Loucy (cell line): ENCODE results near the gene C1RL.
"Not testable (repeated sequence)": the region's sequence is repeated elsewhere in the genome, so short reads cannot be mapped to it uniquely, and the experiment has no call there.

Experiments
- H2AFZ ChIP-seq: fragments of 200-600 bp; sonication (generic); 2 replicates; pipeline ENCODE4 v1.6.0; 2016; ENCODE audit warnings: antibody characterized with exemption, mild to moderate bottlenecking, low read length, moderate library complexity
- H3F3A ChIP-seq: fragments of 200-600 bp; 2 replicates; pipeline ENCODE4 v1.6.0; 2016; ENCODE audit warnings: antibody characterized with exemption, low read depth, mild to moderate bottlenecking
- H3K27me3 ChIP-seq: fragments of 200-600 bp; sonication (generic); 2 replicates; pipeline ENCODE4 v1.6.1; 2014; ENCODE audit warnings: low read length, mild to moderate bottlenecking; ENCODE audit not compliant: insufficient read depth, poor library complexity, severe bottlenecking
- H3K36me3 ChIP-seq: fragments of 200-600 bp; sonication (generic); 2 replicates; pipeline ENCODE4 v1.6.1; 2016; ENCODE audit warnings: low read length; ENCODE audit not compliant: insufficient read depth
- H3K4me1 ChIP-seq: fragments of 200-600 bp; sonication (generic); 2 replicates; pipeline ENCODE4 v1.5.1; 2014; ENCODE audit warnings: low read length, mild to moderate bottlenecking; ENCODE audit not compliant: insufficient read depth, poor library complexity, severe bottlenecking
- H3K4me2 ChIP-seq: fragments of 200-600 bp; sonication (generic); 2 replicates; pipeline ENCODE4 v1.6.0; 2014; ENCODE audit warnings: antibody characterized with exemption, low read length, low read depth, mild to moderate bottlenecking; ENCODE audit not compliant: poor library complexity, severe bottlenecking
- H3K4me3 ChIP-seq: fragments of 200-600 bp; sonication (generic); 2 replicates; pipeline ENCODE4 v1.5.1; 2014; ENCODE audit warnings: low read length, mild to moderate bottlenecking, mixed read lengths; ENCODE audit not compliant: poor library complexity, severe bottlenecking
- H3K79me2 ChIP-seq: fragments of 200-600 bp; sonication (generic); 2 replicates; pipeline ENCODE4 v1.6.1; 2014; ENCODE audit warnings: low read length; ENCODE audit not compliant: insufficient read depth
- H3K9ac ChIP-seq: fragments of 200-600 bp; sonication (generic); 2 replicates; pipeline ENCODE4 v1.6.0; 2014; ENCODE audit warnings: mild to moderate bottlenecking, low read depth, low read length, moderate library complexity; ENCODE audit not compliant: poor library complexity, severe bottlenecking
- H3K9me2 ChIP-seq: fragments of 200-600 bp; sonication (generic); replicated peaks from 2 replicates; pipeline ENCODE4 v1.6.1; 2016; ENCODE audit warnings: low read depth, low read length, mixed read lengths
- H3K9me3 ChIP-seq: fragments of 200-600 bp; sonication (generic); 2 replicates; pipeline ENCODE4 v1.6.1; 2014; ENCODE audit warnings: mild to moderate bottlenecking, antibody characterized with exemption, low read length, low read depth; ENCODE audit not compliant: insufficient read depth
- H4K20me1 ChIP-seq: fragments of 200-600 bp; sonication (generic); 2 replicates; pipeline ENCODE4 v1.6.0; 2014; ENCODE audit warnings: antibody characterized with exemption, low read length, mild to moderate bottlenecking; ENCODE audit not compliant: insufficient read depth, poor library complexity, severe bottlenecking
- EZH2phosphoT487 ChIP-seq: fragments of 200-600 bp; IDR thresholded peaks from 2 replicates; pipeline ENCODE4 v1.6.1; 2018; ENCODE audit warnings: antibody characterized with exemption, mild to moderate bottlenecking, moderate library complexity, borderline replicate concordance
- TF ChIP-seq, protein P1 (sequence below): fragments of 200-600 bp; sonication (generic); conservative IDR thresholded peaks from 2 replicates; pipeline ENCODE4 v1.5.1; 2014; ENCODE audit warnings: mild to moderate bottlenecking, antibody characterized with exemption, low read length

C1RL gene

DNA sequence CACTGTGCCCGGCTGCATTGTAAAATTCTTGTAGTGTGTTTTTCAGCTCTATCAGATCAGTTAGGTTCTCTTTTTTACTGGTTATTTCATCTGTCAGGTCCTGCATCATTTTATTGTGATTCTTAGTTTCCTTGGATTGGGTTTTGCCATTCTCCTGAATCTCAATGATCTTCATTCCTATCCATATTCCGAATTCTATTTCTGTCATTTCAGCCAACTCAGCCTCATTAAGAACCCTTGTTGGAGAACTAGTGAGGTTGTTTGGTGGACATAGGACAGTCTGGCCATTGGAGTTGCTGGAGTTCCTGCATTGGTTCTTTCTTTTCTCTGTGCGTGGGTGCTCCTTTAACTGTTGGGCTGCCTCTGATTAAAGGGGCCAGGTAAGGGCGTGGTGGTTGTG lies 54.1 kb downstream of the C1RL start:
- Histone ChIP-seq H3K9ac (no peak overlapping the region), H3K9me2 (no peaks in the 10 kb centered on the region), H4K20me1 (no peaks in the 10 kb centered on the region), H3K79me2 (no peaks in the 10 kb centered on the region), H3K9me3 (no peaks in the 10 kb centered on the region), H3K4me1 (no peaks in the 10 kb centered on the region), H3K4me3 (no peak overlapping the region), H3K27me3 (no peaks in the 10 kb centered on the region), H3K36me3 (no peaks in the 10 kb centered on the region), H3K4me2 (no peak overlapping the region), H3F3A (no peaks in the 10 kb centered on the region), H2AFZ (no peak overlapping the region)
- TF ChIP-seq, protein P1, sequence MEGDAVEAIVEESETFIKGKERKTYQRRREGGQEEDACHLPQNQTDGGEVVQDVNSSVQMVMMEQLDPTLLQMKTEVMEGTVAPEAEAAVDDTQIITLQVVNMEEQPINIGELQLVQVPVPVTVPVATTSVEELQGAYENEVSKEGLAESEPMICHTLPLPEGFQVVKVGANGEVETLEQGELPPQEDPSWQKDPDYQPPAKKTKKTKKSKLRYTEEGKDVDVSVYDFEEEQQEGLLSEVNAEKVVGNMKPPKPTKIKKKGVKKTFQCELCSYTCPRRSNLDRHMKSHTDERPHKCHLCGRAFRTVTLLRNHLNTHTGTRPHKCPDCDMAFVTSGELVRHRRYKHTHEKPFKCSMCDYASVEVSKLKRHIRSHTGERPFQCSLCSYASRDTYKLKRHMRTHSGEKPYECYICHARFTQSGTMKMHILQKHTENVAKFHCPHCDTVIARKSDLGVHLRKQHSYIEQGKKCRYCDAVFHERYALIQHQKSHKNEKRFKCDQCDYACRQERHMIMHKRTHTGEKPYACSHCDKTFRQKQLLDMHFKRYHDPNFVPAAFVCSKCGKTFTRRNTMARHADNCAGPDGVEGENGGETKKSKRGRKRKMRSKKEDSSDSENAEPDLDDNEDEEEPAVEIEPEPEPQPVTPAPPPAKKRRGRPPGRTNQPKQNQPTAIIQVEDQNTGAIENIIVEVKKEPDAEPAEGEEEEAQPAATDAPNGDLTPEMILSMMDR, result no peak
- no peak for TF ChIP-seq EZH2phosphoT487

- not testable (repeated sequence) for H3K4me2 ChIP-seq, H3K4me3 ChIP-seq, H3K27me3 ChIP-seq, H3K9me3 ChIP-seq, H3K79me2 ChIP-seq, H3K9me2 ChIP-seq, H3F3A ChIP-seq, H3K36me3 ChIP-seq, H3K9ac ChIP-seq, H4K20me1 ChIP-seq, H2AFZ ChIP-seq
- peaks cover 15% of the 10 kb centered on the region for H3K4me1 ChIP-seq
Measured at GRCh38 chr12:7049973-7050372, 59.0 kb downstream of the C1RL start.

DNA sequence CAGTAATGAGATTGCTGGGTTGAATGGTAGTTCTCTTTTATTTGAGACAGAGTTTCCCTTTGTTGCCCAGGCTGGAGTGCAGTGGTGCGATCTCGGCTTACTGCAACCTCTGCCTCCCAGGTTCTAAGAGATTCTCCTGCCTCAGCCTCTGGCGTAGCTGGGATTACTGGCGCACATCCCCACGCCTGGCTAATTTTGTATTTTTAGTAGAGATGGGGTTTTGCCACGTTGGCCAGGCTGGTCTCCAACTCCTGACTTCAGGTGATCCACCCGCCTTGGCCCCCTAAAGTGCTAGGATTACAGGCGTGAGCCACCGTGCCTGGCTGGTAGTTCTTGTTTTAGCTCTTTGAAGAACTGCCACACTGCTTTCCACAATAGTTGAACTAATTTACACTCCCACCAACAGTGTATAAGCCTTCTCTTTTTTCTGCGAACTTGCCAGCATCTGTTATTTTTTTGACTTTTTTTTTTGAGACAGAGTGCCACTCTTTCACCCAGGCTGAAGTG lies 59.5 kb downstream of the C1RL start:
- H3F3A ChIP-seq, H3K79me2 ChIP-seq: not testable (repeated sequence)

GRCh38 chr12:7047306-7047705 lies 61.7 kb downstream of the C1RL start:
- no peaks in the 10 kb centered on the region for H3K9me3 ChIP-seq
- H2AFZ ChIP-seq, result no peak overlapping the region
- peak overlapping the region; percentile 53 for H3K4me2 ChIP-seq
- H3K9ac ChIP-seq, result no peak overlapping the region
- H3K36me3 ChIP-seq, result no peaks in the 10 kb centered on the region
- peaks cover 15% of the 10 kb centered on the region for H3K4me1 ChIP-seq
- TF ChIP-seq, protein P1, result no peak
- TF ChIP-seq EZH2phosphoT487, result no peak
- H3K4me3 ChIP-seq, result no peak overlapping the region
- H3K79me2 ChIP-seq, result no peaks in the 10 kb centered on the region
- H3F3A ChIP-seq, result no peaks in the 10 kb centered on the region
- H4K20me1 ChIP-seq, result no peaks in the 10 kb centered on the region
- H3K27me3 ChIP-seq, result no peaks in the 10 kb centered on the region
- H3K9me2 ChIP-seq, result no peaks in the 10 kb centered on the region

More for the DNA sequence above, 59.5 kb downstream of the C1RL start:
- not testable (repeated sequence) for H3K9me2 ChIP-seq, H3K4me3 ChIP-seq, H2AFZ ChIP-seq, H4K20me1 ChIP-seq, H3K9ac ChIP-seq, H3K4me2 ChIP-seq, H3K27me3 ChIP-seq, H3K36me3 ChIP-seq, H3K9me3 ChIP-seq
- H3K4me1 ChIP-seq, result peaks cover 15% of the 10 kb centered on the region
